AG09309 (cell line): Measurements from ENCODE around the gene HOXC10.

Source experiments
- DNase-seq: peaks from one replicate; pipeline ENCODE4 v3.0.0-alpha.2; 2010; ENCODE audit warnings: low read depth
- H3K4me3 ChIP-seq: 2 replicates; pipeline ENCODE4 v1.5.1; 2011; ENCODE audit warnings: mild to moderate bottlenecking, low read depth, low read length, moderate library complexity; ENCODE audit not compliant: control insufficient read depth
- TF ChIP-seq, protein P1 (sequence below): IDR thresholded peaks from 2 replicates; pipeline ENCODE4 v1.5.1; 2011; ENCODE audit warnings: mild to moderate bottlenecking, low read depth, low read length, inconsistent platforms; ENCODE audit not compliant: insufficient read depth, control insufficient read depth; ENCODE audit errors: missing control alignments

The HOXC10 gene

DNA sequence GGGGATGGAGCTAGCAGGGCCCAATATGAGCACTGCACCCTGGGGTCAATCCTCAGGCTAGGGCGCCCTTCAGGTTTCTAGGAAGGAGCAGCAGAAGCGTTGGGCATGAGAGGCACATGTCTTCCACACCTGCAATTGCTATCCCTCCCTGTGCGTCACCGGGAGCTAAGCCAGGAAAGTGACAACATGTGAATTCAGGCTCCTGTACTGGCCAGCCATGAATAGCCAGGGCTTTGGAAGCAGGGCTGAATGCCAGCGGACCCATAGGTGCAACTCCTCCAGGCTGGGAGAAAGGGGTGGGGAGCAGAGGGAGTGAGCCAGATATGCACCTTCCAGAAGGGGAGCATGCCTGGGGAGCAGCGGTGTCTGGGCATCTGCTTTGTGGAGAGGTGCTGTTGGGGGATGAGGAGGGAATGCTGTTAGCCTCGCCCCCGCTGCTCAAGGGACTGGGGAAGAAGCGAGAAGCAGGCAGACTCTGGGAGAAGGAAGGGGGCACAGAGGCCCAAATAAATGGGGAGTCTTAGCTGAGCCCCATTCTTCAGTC lies 54.0 kb downstream of the HOXC10 start:
- H3K4me3 ChIP-seq, result no peak overlapping the region
- TF ChIP-seq, protein P1, sequence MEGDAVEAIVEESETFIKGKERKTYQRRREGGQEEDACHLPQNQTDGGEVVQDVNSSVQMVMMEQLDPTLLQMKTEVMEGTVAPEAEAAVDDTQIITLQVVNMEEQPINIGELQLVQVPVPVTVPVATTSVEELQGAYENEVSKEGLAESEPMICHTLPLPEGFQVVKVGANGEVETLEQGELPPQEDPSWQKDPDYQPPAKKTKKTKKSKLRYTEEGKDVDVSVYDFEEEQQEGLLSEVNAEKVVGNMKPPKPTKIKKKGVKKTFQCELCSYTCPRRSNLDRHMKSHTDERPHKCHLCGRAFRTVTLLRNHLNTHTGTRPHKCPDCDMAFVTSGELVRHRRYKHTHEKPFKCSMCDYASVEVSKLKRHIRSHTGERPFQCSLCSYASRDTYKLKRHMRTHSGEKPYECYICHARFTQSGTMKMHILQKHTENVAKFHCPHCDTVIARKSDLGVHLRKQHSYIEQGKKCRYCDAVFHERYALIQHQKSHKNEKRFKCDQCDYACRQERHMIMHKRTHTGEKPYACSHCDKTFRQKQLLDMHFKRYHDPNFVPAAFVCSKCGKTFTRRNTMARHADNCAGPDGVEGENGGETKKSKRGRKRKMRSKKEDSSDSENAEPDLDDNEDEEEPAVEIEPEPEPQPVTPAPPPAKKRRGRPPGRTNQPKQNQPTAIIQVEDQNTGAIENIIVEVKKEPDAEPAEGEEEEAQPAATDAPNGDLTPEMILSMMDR, result no peak
- no peak for DNase-seq

DNA sequence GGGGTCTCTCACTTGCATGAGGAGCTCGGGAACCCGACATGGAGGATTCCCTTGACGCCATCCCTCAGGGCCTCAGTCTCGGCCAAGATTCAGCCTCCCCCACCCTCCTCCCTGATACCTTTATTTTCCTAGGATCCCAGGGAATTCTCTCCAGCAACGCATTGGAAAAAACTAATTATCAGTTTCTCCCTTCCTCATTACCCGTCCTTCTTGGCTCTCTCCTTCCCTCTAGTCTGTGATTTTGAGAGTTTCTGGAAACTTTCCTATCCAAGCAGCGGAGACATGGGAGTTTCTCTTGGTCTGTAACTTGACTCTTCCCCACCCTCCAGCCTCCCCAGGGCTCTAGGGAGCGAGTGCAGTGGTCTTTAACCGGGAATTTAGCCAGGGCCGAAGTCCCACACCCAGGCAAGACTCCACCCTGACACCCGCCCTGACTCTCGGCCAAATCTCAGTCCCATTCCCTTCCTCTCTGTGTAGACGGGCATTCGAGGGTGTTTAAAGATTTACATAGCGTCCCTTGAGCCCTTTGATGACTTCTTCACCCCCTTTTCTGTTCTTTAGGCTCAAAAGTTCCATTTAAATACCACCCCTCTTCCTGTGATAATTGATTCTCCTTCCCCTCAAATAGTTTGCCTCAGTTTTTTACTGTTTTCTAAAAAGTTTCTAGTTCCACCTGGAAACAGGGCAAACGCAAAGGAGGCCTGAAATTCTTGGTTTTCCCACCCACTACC lies 54.6 kb downstream of the HOXC10 start:
- no peak for DNase-seq
- H3K4me3 ChIP-seq, result no peak overlapping the region
- TF ChIP-seq, protein P1, result no peak
